HG02981 (cell line): ENCODE measurements around the gene RPGRIP1.
"Not testable (repeated sequence)": the region's sequence is repeated elsewhere in the genome, so short reads cannot be mapped to it uniquely, and the experiment has no call there.

Experiments used
- ATAC-seq: cut with Tn5 transposase; IDR thresholded peaks from one replicate; pipeline ENCODE4 v1.9.1; 2021; ENCODE audit warnings: mild to moderate bottlenecking, moderate library complexity; ENCODE audit not compliant: unreplicated experiment

RPGRIP1 gene

GRCh38 chr14:21299562-21300130 is 19.8 kb downstream of the RPGRIP1 start:
- no peak for ATAC-seq

DNA sequence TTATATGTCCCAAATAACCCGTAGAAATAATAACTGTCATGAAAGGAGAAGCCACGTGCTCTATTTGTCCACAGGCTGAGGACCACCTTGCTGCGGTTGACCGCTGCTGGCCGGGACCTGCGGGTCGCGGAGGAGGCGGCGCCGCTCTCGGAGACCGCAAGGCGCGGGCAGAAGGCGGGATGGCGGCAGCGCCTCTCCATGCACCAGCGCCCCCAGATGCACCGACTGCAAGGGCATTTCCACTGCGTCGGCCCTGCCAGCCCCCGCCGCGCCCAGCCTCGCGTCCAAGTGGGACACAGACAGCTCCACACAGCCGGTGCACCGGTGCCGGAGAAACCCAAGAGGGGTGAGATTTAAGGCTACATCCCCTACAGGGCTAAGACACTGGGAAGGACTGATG is 21.0 kb downstream of the RPGRIP1 start:
- no peak for ATAC-seq

DNA sequence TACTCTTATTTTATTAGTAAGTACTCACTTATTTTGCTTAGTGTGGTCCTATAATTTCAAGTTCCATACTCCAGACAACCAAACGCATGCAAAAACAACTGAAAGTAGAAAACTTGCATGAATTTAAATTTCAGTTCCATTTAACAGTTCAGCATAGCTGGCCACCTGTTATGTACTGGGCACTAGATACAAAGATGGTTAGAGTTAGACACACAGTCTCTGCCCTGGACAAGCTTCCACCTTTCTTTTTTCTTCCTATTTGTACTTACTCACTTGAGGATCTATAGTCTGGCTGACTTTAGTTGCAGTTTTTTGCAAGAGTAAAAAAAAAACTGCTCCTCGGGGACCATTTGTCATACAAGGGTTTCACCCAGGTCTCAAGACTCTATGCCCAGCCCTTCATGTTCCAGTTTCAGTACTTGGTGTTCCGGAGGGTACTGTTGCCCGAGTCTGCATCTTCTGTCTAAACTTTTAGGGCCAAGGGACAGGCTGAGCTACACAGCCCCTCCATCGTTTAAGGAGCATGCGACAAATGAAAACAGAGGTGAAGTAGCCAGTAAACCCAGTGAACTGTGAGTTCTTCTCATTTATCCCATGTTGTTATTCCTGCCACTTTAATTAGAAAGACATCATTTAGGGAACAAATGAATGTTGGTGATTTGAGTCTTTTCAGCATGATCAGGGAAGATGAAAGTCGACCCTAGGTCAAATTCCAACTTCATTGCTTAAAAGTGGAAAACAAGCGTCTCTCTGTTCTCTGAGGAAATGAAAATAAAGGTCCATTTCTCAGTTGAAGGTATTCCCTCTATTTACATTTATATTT is 22.3 kb downstream of the RPGRIP1 start:
- no peak for ATAC-seq

- not testable (repeated sequence) for ATAC-seq
Measured at GRCh38 chr14:21302836-21303140, 22.9 kb downstream of the RPGRIP1 start.

DNA sequence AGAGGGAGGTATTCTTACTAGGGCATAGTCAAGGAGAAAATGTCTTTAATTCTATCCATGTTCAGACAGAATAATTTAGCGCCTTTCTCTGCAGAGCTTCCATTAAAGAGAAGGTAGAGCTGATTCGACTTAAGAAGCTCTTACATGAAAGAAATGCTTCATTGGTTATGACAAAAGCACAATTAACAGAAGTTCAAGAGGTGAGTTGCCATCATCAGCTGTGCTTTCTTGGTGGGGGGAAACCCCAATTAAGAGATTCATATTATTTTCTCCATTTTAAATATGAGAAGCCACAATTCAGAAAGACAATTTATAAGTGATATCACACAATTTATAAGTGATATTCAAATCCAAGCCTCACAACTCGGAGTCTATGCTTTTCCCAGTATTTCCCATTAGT is 27.8 kb downstream of the RPGRIP1 start:
- no peak for ATAC-seq

GRCh38 chr14:21308132-21308478 is 28.2 kb downstream of the RPGRIP1 start:
- ATAC-seq = no peak

- ATAC-seq = peak; percentile 80
Measured at GRCh38 chr14:21308479-21309237, 28.8 kb downstream of the RPGRIP1 start.

DNA sequence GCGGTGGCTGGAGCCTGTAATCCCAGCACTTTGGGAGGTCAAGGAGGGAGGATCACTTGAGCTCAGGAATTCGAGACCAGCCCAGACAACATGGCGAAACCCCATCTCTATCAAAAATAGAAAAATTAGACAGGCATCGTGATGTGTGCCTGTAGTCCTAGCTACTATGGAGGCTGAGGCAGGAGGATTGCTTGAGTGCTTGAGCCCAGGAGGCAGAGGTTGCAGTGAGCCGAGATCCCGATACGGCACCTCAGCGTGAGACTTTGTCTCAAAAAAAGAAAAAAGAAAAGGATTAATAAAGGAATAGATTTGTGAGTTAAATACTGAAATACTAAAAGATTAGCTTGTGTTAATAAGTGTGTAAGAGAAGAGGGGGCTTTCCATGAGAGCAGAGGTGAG is 29.4 kb downstream of the RPGRIP1 start:
- no peak for ATAC-seq

GRCh38 chr14:21309956-21310355 is 30.1 kb downstream of the RPGRIP1 start:
- ATAC-seq = no peak

DNA sequence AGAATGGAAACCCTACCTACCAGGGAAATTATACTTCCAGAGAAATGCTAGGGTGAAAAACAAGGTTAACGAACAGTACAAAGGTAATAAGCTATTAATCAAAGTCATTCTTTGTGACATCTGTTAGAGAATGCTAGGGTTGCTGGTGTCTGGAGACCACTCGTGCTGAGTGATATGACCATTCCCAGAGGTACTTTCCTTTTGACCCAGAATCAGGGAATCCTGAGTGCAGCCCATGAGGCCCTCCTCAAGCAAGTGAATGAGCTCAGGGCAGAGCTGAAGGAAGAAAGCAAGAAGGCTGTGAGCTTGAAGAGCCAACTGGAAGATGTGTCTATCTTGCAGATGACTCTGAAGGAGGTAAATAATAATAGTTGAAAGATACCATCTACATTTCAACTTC is 31.7 kb downstream of the RPGRIP1 start:
- no peak for ATAC-seq

- ATAC-seq = no peak
Measured at GRCh38 chr14:21313512-21313911, 33.6 kb downstream of the RPGRIP1 start.

DNA sequence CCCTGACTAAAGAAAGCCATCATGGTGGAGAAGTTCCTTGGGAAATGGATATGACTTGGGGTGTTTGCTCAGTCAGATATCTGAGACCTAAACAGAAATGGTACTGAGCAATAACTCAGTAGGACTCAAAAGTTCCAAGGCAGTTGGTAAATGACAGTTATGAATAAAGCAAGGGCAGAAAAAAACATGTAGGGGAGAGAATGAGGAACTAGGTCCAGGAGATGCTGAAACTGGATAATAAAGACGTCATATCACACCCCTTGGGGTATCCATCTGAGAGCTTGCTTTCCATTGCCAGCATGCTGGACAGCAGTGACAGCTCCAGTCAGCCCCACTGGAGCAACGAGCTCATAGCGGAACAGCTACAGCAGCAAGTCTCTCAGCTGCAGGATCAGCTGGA is 37.5 kb downstream of the RPGRIP1 start:
- ATAC-seq = no peak

GRCh38 chr14:21320913-21321312 is 41.0 kb downstream of the RPGRIP1 start:
- no peak for ATAC-seq

GRCh38 chr14:21322716-21323115 is 42.8 kb downstream of the RPGRIP1 start:
- no peak for ATAC-seq

DNA sequence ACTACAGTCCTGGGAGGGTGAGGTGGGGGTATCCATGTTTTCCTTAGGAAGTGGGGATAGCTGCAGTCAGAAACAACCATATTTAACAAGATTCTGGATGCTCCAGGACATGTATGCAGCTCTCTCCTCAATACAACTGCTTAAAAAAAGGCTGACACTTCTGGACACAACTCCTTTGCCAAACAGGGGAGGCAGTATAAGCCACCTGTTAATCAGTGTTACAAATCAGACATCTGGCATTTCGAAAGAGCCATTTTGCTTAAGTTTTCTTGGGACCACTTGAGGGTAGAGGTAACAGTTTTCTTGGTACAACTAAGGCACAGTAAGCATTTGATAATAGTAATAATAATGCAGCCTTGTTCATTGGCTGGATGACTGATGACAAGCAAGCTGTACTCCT is 47.1 kb downstream of the RPGRIP1 start:
- ATAC-seq = no peak
